Parietal lobe (tissue), 2 donors: ENCODE measurements around the gene SPDL1. TPM values are rescaled to one million over a fixed set of nuclear protein-coding genes. Genes with fewer than 3 reads are reported as not detected.

Experiments used
- small RNA-seq: library from RNA; depleted of rRNA; stranded (forward); fragments of <200 nt; gene quantifications from one replicate; pipeline ENCODE3, GENCODE V24; 2014; ENCODE audit warnings: low replicate concordance
- total RNA-seq: library from RNA; depleted of rRNA; stranded (reverse); fragments of >200 nt; gene quantifications from one replicate; pipeline ENCODE4 v1.2.3, GENCODE V29; 2014

The SPDL1 gene
- 25.7 TPM for total RNA-seq

GRCh38 chr5:169583424-169584220, at the start of gene SPDL1:
TSS of gene SPDL1 (plus strand) at chr5:169583773. CDS start at chr5:169588417, 4,644 bp downstream.

GRCh38 chr5:169637085-169637548, 53.5 kb downstream of the SPDL1 start, which contains the start of gene DOCK2:
TSS of gene DOCK2 (plus strand) at chr5:169637275. CDS start at chr5:169637327, 52 bp downstream.

Small RNAs within 50 kb of the gene (small RNA-seq; reads per million reads assigned to genes)
- not detected for gene RNU6-477P

Other genes with a start within 250 kb of the SPDL1 start
- 6.3 TPM for gene DOCK2, start 53.5 kb downstream of the SPDL1 start, total RNA-seq